K562 (cell line): ENCODE results near the gene PDE6B. TPM values are rescaled to one million over a fixed set of nuclear protein-coding genes. Genes with fewer than 3 reads are reported as not detected.
"Not testable (repeated sequence)": the region's sequence is repeated elsewhere in the genome, so short reads cannot be mapped to it uniquely, and the experiment has no call there.

Experiments
- ATAC-seq: fragments of 200-7000 bp; cut with Tn5 transposase; 3 replicates; pipeline ENCODE4 v1.9.1; 2020; ENCODE audit warnings: moderate library complexity
- BruUV-seq: library from RNA; stranded (reverse); fragments of 400-500 nt; replicated peaks from 2 replicates; lab custom pipeline; 2021; lab: Mats Ljungman, UMichigan
- CTCF ChIA-PET: fragments of 300-600 bp; formaldehyde crosslinking; extraction: SDS; loops from one replicate; lab custom pipeline; 2021; ENCODE audit warnings: low intra/inter-chr PET ratio; lab: Yijun Ruan, JAX
- POLR2A ChIA-PET: fragments of 300-600, 350-650 bp; sonication (Branson Sonifier 250); formaldehyde crosslinking; extraction: SDS; loops from one replicate; lab custom pipeline; 2021; ENCODE audit warnings: antibody characterized with exemption, inconsistent platforms; lab: Yijun Ruan, JAX
- DNase-seq, 4 experiments: peaks; one replicate each; pipeline versions ENCODE4 v3.0.0 to v3.0.0-alpha.2; 2011 to 2018; ENCODE audit warnings: low spot score in 3 of 4, mixed read lengths in 3 of 4; ENCODE audit errors: extremely low read depth in 1 of 4
- FAIRE-seq: peaks from 2 replicates; lab custom pipeline; 2011; peaks lifted over from hg19 to GRCh38; lab: Jason Lieb, UNC
- H2AFZ ChIP-seq: 2 replicates; pipeline ENCODE4 v1.6.0; 2011; ENCODE audit warnings: low read depth, low read length, control low read depth, inconsistent platforms
- H3K27ac ChIP-seq: fragments of 200-600 bp; 3 replicates; pipeline ENCODE4 v1.8.0; 2011; ENCODE audit warnings: low read depth, mild to moderate bottlenecking, control low read depth, inconsistent platforms, low read length, moderate library complexity, mixed read lengths; ENCODE audit errors: extremely low read depth
- H3K27me3 ChIP-seq, 2 experiments: fragments of 300-600 bp in 1 of 2; 2 replicates in 1 of 2; 3 replicates in 1 of 2; pipeline versions ENCODE4 v1.6.0 to v1.8.0; 2011; ENCODE audit warnings: inconsistent platforms in 2 of 2, low read length in 2 of 2, mild to moderate bottlenecking in 1 of 2, mixed read lengths in 1 of 2, moderate library complexity in 1 of 2; ENCODE audit not compliant: control insufficient read depth in 2 of 2, insufficient read depth in 2 of 2
- H3K36me3 ChIP-seq: fragments of 300-600 bp; 3 replicates; pipeline ENCODE4 v1.8.0; 2011; ENCODE audit warnings: mild to moderate bottlenecking, low read length, inconsistent platforms; ENCODE audit not compliant: control insufficient read depth, insufficient read depth
- H3K4me1 ChIP-seq, 2 experiments: fragments of 200-600 bp in 1 of 2; replicated peaks in 1 of 2; 2 replicates in 1 of 2; 3 replicates in 1 of 2; pipeline versions ENCODE4 v1.5.1 to v1.8.0; 2011; ENCODE audit warnings: inconsistent platforms in 2 of 2, low read length in 2 of 2, mild to moderate bottlenecking in 1 of 2, mixed read lengths in 1 of 2, moderate library complexity in 1 of 2; ENCODE audit not compliant: control insufficient read depth in 2 of 2, insufficient read depth in 2 of 2
- H3K4me2 ChIP-seq: 2 replicates; pipeline ENCODE4 v1.6.1; 2011; ENCODE audit warnings: low read length, control low read depth, inconsistent platforms, mixed read lengths; ENCODE audit not compliant: insufficient read depth
- H3K4me3 ChIP-seq: fragments of 200-600 bp; sonication (generic), shearing (Covaris generic); 2 replicates; pipeline ENCODE4 v1.5.1; 2016; ENCODE audit warnings: control low read depth, inconsistent platforms
- H3K79me2 ChIP-seq: fragments of 200-600 bp; 3 replicates; pipeline ENCODE4 v1.8.0; 2011; ENCODE audit warnings: low read length, inconsistent platforms; ENCODE audit not compliant: control insufficient read depth, insufficient read depth
- H3K9ac ChIP-seq, 2 experiments: 2 replicates each; pipeline versions ENCODE4 v1.6.0 to v1.6.1; 2011; ENCODE audit warnings: low read depth in 2 of 2, low read length in 2 of 2, control low read depth in 1 of 2, inconsistent platforms in 1 of 2, mild to moderate bottlenecking in 1 of 2, mixed read lengths in 1 of 2; ENCODE audit not compliant: insufficient read depth in 1 of 2
- H3K9me1 ChIP-seq: one replicate; pipeline ENCODE4 v1.6.0; 2011; ENCODE audit warnings: inconsistent platforms, mild to moderate bottlenecking, low read length, moderate library complexity; ENCODE audit not compliant: control insufficient read depth, insufficient read depth
- H3K9me3 ChIP-seq: replicated peaks from 2 replicates; pipeline ENCODE4 v1.5.1; 2011; ENCODE audit warnings: low read depth, low read length, inconsistent platforms; ENCODE audit not compliant: control insufficient read depth, insufficient read depth
- H4K20me1 ChIP-seq: replicated peaks from 2 replicates; pipeline ENCODE4 v1.6.1; 2011; ENCODE audit warnings: low read length, inconsistent platforms, mixed read lengths; ENCODE audit not compliant: control insufficient read depth, insufficient read depth
- CBFA2T3 ChIP-seq: fragments of 450-650 bp; IDR thresholded peaks from 2 replicates; pipeline ENCODE4 v1.6.1; 2017
- MTA3 ChIP-seq: fragments of 450-650 bp; formaldehyde crosslinking; IDR thresholded peaks from 2 replicates; pipeline ENCODE4 v1.6.1; 2017; ENCODE audit warnings: mild to moderate bottlenecking, borderline replicate concordance
- TCF3 ChIP-seq: sonication (generic); formaldehyde crosslinking; IDR thresholded peaks from 2 replicates; pipeline ENCODE4 v1.4.0; 2020; ENCODE audit warnings: mild to moderate bottlenecking, missing genetic modification reagents
- TCFL5 ChIP-seq: fragments of 250-450 bp; sonication (Bioruptor Pico); conservative IDR thresholded peaks from 2 replicates; pipeline ENCODE4 v1.6.1; 2021; ENCODE audit warnings: mild to moderate bottlenecking, moderate library complexity, matching md5 sums
- WGBS: fragments of 100-300 bp; shearing (Covaris generic); methylation state at CpG from one replicate; pipeline ENCODE4 v1.1.6; 2016; ENCODE audit warnings: low coverage, mixed read lengths; ENCODE audit not compliant: insufficient coverage; ENCODE audit errors: missing lambda C conversion rate; 5-methylcytosine and 5-hydroxymethylcytosine counted together
- in situ Hi-C: fragments of 300-500 bp; cut with MboI; formaldehyde crosslinking; loops from 4 replicates; pipeline ENCODE4 v1.15.0; 2018; ENCODE audit warnings: inconsistent platforms, mixed read lengths
- intact Hi-C: fragments of 100-400 bp; cut with micrococcal nuclease; formaldehyde crosslinking; loops from 2 replicates; pipeline ENCODE4 v1.14.2; 2022
- polyA plus RNA-seq, 8 experiments: library from polyadenylated mRNA; depleted of rRNA in 4 of 8; stranded (reverse) in 5 of 8; unstranded in 3 of 8; fragments of >200 nt; fragmentation: Nextera tagmentation in 2 of 8; fragmentation: Illumina TruSeq in 1 of 8; extraction: Ambion mirVana in 2 of 8; extraction: Trizol in 1 of 8; gene quantifications; 2 replicates each; pipeline versions ENCODE4 v1.2.1 to v1.2.3, GENCODE V29; 2011 to 2014; ENCODE audit warnings: inconsistent platforms in 1 of 8, missing spikeins in 1 of 8
- total RNA-seq, 7 experiments: library from RNA; depleted of rRNA in 6 of 7; stranded (reverse); fragments of >200 nt in 6 of 7; fragmentation: Illumina TruSeq in 2 of 7; extraction: Trizol in 2 of 7; gene quantifications; 2 replicates each; pipeline versions ENCODE4 v1.2.1 to v1.2.3, GENCODE V29; 2011 to 2021; ENCODE audit warnings: low replicate concordance in 1 of 7
- TF ChIP-seq, protein P1 (sequence below): fragments of 450-650 bp; IDR thresholded peaks from 2 replicates; pipeline ENCODE4 v1.6.1; 2018; ENCODE audit not compliant: partially characterized antibody
- TF ChIP-seq, protein P2 (sequence below): fragments of 250-450 bp; sonication (Bioruptor Pico); IDR thresholded peaks from 2 replicates; pipeline ENCODE4 v1.5.1; 2021; ENCODE audit warnings: mild to moderate bottlenecking
- TF ChIP-seq, protein P3 (sequence below), 2 experiments: IDR thresholded peaks; 2 replicates each; pipeline ENCODE4 v1.6.1; 2012; ENCODE audit warnings: improper control_type of control experiment in 2 of 2, low read depth in 2 of 2, low read length in 2 of 2, borderline replicate concordance in 1 of 2

The PDE6B gene
- total and polyA plus RNA-seq, 9 of the 15 experiments (the other 6 are each of a cell fraction or from before 2014, with no cell fraction given), result 0.04 TPM; not detected in 8

DNA sequence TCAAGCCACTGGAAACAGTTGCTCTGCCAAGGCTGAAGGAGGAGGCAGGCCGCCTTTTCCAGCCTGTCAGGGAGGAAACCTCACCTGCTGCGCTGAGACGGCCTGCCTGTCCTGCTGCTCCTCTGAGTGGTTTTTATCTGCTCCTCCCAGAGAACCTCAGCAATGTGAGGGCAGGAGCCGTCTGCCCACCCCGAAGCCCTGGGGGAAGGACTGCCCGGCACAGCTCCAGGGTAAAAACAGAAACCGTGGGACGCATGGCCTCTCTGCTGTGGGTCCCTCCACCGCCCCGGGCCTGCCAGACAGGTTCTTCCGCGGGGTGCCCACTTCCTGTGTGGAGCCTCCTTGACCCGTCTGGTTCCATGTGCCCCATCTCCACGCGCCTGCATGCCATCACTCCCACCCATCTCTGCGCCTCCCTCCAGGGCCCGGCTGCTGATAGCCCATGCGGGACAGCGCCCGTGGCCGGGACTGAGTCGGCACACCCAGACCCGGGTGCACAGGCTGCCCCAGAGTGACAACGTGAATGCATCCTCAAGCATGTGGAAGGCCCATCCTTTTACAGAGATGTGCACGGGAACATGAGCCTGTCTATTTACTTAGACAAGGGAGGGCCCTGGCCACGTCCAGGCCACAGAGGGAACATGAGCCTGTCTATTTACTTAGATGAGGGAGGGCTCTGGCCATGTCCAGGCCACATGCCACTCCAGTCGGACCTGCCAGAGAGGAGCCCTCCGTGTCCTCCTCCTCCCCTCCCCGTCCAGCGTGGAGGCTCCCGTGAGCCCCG is 67.6 kb downstream of the PDE6B start (continued):
- TF ChIP-seq, protein P1, sequence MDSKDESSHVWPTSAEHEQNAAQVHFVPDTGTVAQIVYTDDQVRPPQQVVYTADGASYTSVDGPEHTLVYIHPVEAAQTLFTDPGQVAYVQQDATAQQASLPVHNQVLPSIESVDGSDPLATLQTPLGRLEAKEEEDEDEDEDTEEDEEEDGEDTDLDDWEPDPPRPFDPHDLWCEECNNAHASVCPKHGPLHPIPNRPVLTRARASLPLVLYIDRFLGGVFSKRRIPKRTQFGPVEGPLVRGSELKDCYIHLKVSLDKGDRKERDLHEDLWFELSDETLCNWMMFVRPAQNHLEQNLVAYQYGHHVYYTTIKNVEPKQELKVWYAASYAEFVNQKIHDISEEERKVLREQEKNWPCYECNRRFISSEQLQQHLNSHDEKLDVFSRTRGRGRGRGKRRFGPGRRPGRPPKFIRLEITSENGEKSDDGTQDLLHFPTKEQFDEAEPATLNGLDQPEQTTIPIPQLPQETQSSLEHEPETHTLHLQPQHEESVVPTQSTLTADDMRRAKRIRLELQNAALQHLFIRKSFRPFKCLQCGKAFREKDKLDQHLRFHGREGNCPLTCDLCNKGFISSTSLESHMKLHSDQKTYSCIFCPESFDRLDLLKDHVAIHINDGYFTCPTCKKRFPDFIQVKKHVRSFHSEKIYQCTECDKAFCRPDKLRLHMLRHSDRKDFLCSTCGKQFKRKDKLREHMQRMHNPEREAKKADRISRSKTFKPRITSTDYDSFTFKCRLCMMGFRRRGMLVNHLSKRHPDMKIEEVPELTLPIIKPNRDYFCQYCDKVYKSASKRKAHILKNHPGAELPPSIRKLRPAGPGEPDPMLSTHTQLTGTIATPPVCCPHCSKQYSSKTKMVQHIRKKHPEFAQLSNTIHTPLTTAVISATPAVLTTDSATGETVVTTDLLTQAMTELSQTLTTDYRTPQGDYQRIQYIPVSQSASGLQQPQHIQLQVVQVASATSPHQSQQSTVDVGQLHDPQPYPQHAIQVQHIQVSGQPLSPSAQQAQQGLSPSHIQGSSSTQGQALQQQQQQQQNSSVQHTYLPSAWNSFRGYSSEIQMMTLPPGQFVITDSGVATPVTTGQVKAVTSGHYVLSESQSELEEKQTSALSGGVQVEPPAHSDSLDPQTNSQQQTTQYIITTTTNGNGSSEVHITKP, result peak; percentile 32
- TF ChIP-seq CBFA2T3 (peak; percentile 68), TCF3 (CRISPR knock-in tag) (peak; percentile 31; the same call in 1 of the 2 replicates), TCFL5 (CRISPR knock-in tag) (no peak), MTA3 (no peak)
- TF ChIP-seq, protein P2, sequence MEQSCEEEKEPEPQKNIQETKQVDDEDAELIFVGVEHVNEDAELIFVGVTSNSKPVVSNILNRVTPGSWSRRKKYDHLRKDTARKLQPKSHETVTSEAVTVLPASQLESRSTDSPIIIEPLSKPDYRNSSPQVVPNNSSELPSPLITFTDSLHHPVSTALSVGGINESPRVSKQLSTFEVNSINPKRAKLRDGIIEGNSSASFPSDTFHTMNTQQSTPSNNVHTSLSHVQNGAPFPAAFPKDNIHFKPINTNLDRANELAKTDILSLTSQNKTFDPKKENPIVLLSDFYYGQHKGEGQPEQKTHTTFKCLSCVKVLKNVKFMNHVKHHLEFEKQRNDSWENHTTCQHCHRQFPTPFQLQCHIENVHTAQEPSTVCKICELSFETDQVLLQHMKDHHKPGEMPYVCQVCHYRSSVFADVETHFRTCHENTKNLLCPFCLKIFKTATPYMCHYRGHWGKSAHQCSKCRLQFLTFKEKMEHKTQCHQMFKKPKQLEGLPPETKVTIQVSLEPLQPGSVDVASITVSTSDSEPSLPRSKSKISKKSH (CRISPR knock-in tag), result no peak
- TF ChIP-seq, protein P3, sequence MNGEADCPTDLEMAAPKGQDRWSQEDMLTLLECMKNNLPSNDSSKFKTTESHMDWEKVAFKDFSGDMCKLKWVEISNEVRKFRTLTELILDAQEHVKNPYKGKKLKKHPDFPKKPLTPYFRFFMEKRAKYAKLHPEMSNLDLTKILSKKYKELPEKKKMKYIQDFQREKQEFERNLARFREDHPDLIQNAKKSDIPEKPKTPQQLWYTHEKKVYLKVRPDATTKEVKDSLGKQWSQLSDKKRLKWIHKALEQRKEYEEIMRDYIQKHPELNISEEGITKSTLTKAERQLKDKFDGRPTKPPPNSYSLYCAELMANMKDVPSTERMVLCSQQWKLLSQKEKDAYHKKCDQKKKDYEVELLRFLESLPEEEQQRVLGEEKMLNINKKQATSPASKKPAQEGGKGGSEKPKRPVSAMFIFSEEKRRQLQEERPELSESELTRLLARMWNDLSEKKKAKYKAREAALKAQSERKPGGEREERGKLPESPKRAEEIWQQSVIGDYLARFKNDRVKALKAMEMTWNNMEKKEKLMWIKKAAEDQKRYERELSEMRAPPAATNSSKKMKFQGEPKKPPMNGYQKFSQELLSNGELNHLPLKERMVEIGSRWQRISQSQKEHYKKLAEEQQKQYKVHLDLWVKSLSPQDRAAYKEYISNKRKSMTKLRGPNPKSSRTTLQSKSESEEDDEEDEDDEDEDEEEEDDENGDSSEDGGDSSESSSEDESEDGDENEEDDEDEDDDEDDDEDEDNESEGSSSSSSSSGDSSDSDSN (IDR thresholded peaks at IDR 0.05; ENCODE audit: borderline replicate concordance in 1 of 2, low read depth in 2 of 2, low read length in 2 of 2), result peak in 1 of 2 experiments; percentile 39; a peak in 1 of 4 replicates

DNA sequence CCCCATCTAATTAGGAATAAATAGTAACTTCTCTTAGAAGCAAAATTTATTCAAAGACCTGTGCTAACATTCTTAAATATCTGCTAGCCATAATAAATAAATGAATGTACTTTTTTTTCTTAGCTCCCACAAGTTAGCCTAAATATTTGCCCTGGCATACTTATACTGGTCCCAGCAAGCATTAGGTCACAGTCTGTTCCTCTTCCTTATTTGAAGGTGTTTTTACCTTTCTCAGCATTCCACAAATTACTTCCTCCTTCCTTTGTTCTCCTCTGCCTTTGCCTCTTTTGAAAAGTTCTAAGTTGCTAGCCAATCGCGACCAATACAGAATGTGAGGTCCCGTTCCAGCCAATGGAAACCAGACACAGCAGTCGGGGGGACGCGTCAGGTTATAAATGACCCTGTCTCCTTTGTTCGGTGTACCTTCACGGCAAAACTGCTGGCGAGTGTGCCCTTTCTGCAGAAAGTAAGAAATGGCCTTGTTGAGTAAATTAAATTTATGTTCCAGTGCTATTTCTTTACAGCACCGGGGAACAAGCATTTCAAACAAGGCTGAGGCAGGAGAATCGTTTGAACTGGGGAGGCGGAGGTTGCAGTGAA is 69.1 kb downstream of the PDE6B start:
- H3K9me1 ChIP-seq, CTCF ChIA-PET, ATAC-seq, DNase-seq, FAIRE-seq, POLR2A ChIA-PET, H3K27me3 ChIP-seq, in situ Hi-C loops, BruUV-seq, H3K79me2 ChIP-seq, H3K4me2 ChIP-seq, H3K9ac ChIP-seq, H3K27ac ChIP-seq, H4K20me1 ChIP-seq, H3K4me3 ChIP-seq, intact Hi-C loops, H3K9me3 ChIP-seq, H2AFZ ChIP-seq, H3K36me3 ChIP-seq: not testable (repeated sequence)
- 66% methylated on average over 11 of the region's 12 CpGs for WGBS
- peaks cover 7 to 25% of the 10 kb centered on the region in 2 experiments; a peak in 3 of 5 replicates for H3K4me1 ChIP-seq
